Measurements from ENCODE around the gene PNPO. TPM values are rescaled to one million over a fixed set of nuclear protein-coding genes. Genes with fewer than 3 reads are reported as not detected.

The PNPO gene
- total and polyA plus RNA-seq, 2 of the 13 experiments (the other 11 are each of a cell fraction or from before 2014, with no cell fraction given) = 47.9 to 63.3 TPM

- Histone ChIP-seq H3K79me2 (ENCODE audit: insufficient read depth, low read length) (no peaks in the 10 kb centered on the region), H3K27me3 (ENCODE audit: control insufficient read depth in 1 of 2, insufficient read depth in 2 of 2, low read length in 2 of 2) (peaks cover 0 to 2% of the 10 kb centered on the region in 2 experiments; a peak in 4 of 5 replicates), H4K20me1 (ENCODE audit: insufficient read depth, low read length) (no peaks in the 10 kb centered on the region), H3K9me3 (ENCODE audit: low read length) (no peaks in the 10 kb centered on the region), H3K9ac (ENCODE audit: insufficient read depth, low read depth, low read length) (no peak overlapping the region), H3K4me1 (ENCODE audit: insufficient read depth, low read length) (peaks cover 83% of the 10 kb centered on the region), H3K4me2 (ENCODE audit: low read depth, low read length) (peak overlapping the region; percentile 81; the same call in 1 of the 2 replicates), H3K4me3 (replicated peaks in 1 of 3; ENCODE audit: insufficient read depth in 1 of 3, low read depth in 2 of 3, low read length in 3 of 3) (no peak overlapping the region), H3K36me3 (replicated peaks in 1 of 2; ENCODE audit: control insufficient read depth in 1 of 2, insufficient read depth in 2 of 2, low read length in 2 of 2) (no peaks in the 10 kb centered on the region), H3K27ac (ENCODE audit: extremely low read length, insufficient read depth, low read length) (no peak overlapping the region), H2AFZ (ENCODE audit: low read length) (no peak overlapping the region)
- POLR2A ChIA-PET = interaction anchor here (1.1 to 15.1 kb wide), 8 partner anchors 7 to 93 kb away, joined by 3 to 267 read pairs (median 16); partner anchors contain the start of genes CDK5RAP3, NFE2L1, PNPO and SP2
- CTCF ChIA-PET (ENCODE audit: low intra/inter-chr PET ratio, low total read pairs) = no interaction called here
- ATAC-seq = no peak
- in situ Hi-C loops (cut with HindIII; ENCODE audit: extremely low pct_ligation_motif_present, low pct_unique_long_range_greater_than_20kb) = no loop called here
- FAIRE-seq = no peak
- intact Hi-C loops (cut with micrococcal nuclease; ENCODE audit: unreplicated experiment) = loop anchor here (2.0 kb wide), 1 partner anchor 15 kb away; the partner anchor contains the start of gene CDK5RAP3
- no peak for DNase-seq (ENCODE audit: low spot score)
- 89% methylated on average over 7 of the region's 7 CpGs for WGBS (ENCODE audit: low lambda C conversion rate)
- no TSS peak for BruUV-seq (replicated peaks)
- TF ChIP-seq ZMYM3 (CRISPR knock-in tag; IDR thresholded peaks at IDR 0.05) (peak; percentile 57), ZNF770 (CRISPR knock-in tag; IDR thresholded peaks at IDR 0.05) (peak; percentile 78), ZNF687 (CRISPR knock-in tag; IDR thresholded peaks at IDR 0.05) (no peak), ZNF557 (CRISPR knock-in tag; IDR thresholded peaks at IDR 0.05) (no peak), ZMYM2 (CRISPR knock-in tag; IDR thresholded peaks at IDR 0.05) (0 out of 2 replicates have a peak, but pooled peaks have one; percentile 10)
These were observed 14.4 kb downstream of the PNPO start for GRCh38 chr17:47955497-47956461.
